ENCODE data around the gene TRIM3.

DNA sequence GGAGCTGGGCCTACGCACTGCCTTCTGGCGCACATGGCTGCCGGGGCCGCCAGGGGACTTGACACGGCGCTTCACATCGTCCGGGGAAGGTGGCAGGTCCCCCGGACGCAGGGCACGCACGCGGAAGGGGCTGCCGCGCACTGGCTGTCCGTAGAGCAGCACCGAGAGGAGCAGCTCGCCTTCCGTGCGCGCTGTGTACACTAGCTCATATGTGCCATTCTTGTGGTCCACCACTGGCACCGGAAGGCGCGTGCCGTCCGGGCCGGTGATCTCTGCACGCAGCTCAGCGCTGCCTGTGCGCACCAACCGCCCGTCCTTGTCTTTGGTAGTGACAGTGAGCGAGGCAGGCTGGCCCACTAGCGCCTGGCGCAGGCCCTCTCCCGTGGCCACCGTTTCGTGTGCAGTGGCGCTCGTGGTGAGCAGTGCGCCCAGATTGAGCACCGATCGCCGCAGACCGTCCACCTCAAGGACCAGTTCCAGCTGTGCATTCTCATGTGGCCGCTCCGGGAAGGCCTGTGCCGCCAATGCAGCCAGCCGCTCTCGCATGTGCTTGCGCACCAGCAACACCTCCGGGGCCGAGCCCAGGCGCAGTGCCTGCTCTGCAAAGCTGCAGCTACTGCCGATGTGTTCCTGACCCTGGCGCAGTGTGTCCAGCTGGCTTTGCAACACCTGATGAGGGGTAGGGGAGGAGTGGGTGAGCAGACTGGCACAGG lies 17.2 kb downstream of the TRIM3 start:
- TF ChIP-seq MAFK (IDR thresholded peaks at IDR 0.05; ENCODE audit: low read depth, low read length), result no peak
- TF ChIP-seq, protein P1, sequence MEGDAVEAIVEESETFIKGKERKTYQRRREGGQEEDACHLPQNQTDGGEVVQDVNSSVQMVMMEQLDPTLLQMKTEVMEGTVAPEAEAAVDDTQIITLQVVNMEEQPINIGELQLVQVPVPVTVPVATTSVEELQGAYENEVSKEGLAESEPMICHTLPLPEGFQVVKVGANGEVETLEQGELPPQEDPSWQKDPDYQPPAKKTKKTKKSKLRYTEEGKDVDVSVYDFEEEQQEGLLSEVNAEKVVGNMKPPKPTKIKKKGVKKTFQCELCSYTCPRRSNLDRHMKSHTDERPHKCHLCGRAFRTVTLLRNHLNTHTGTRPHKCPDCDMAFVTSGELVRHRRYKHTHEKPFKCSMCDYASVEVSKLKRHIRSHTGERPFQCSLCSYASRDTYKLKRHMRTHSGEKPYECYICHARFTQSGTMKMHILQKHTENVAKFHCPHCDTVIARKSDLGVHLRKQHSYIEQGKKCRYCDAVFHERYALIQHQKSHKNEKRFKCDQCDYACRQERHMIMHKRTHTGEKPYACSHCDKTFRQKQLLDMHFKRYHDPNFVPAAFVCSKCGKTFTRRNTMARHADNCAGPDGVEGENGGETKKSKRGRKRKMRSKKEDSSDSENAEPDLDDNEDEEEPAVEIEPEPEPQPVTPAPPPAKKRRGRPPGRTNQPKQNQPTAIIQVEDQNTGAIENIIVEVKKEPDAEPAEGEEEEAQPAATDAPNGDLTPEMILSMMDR (conservative IDR thresholded peaks at IDR 0.05; ENCODE audit: low read depth, low read length), result no peak
- no peak for TF ChIP-seq POLR2A (IDR thresholded peaks at IDR 0.05; ENCODE audit: low read depth, low read length)
- TF ChIP-seq FOS (IDR thresholded peaks at IDR 0.05; ENCODE audit: low read depth, low read length), result no peak
- TF ChIP-seq MAZ (IDR thresholded peaks at IDR 0.05; ENCODE audit: borderline replicate concordance, low read depth, low read length), result no peak
- no peak for TF ChIP-seq RFX5 (IDR thresholded peaks at IDR 0.05; ENCODE audit: low read depth, low read length)
- no peak for TF ChIP-seq CEBPB (IDR thresholded peaks at IDR 0.05; ENCODE audit: low read depth, low read length)
- TF ChIP-seq, protein P2, sequence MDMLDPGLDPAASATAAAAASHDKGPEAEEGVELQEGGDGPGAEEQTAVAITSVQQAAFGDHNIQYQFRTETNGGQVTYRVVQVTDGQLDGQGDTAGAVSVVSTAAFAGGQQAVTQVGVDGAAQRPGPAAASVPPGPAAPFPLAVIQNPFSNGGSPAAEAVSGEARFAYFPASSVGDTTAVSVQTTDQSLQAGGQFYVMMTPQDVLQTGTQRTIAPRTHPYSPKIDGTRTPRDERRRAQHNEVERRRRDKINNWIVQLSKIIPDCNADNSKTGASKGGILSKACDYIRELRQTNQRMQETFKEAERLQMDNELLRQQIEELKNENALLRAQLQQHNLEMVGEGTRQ (IDR thresholded peaks at IDR 0.05; ENCODE audit: low read depth, low read length), result no peak
- no peak for TF ChIP-seq SMC3 (IDR thresholded peaks at IDR 0.05; ENCODE audit: low read depth, low read length)
- TF ChIP-seq RAD21 (IDR thresholded peaks at IDR 0.05; ENCODE audit: low read length), result no peak
- no peak for TF ChIP-seq CHD1 (IDR thresholded peaks at IDR 0.05; ENCODE audit: low read depth, low read length)
- TF ChIP-seq RCOR1 (IDR thresholded peaks at IDR 0.05; ENCODE audit: insufficient replicate concordance, low read length), result no peak
- no peak for TF ChIP-seq BHLHE40 (IDR thresholded peaks at IDR 0.05; ENCODE audit: low read depth, low read length)
- TF ChIP-seq, protein P3, sequence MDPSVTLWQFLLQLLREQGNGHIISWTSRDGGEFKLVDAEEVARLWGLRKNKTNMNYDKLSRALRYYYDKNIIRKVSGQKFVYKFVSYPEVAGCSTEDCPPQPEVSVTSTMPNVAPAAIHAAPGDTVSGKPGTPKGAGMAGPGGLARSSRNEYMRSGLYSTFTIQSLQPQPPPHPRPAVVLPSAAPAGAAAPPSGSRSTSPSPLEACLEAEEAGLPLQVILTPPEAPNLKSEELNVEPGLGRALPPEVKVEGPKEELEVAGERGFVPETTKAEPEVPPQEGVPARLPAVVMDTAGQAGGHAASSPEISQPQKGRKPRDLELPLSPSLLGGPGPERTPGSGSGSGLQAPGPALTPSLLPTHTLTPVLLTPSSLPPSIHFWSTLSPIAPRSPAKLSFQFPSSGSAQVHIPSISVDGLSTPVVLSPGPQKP (IDR thresholded peaks at IDR 0.05; ENCODE audit: borderline replicate concordance, low read depth, low read length), result no peak
